ENCODE results near the gene NR1D1. TPM values are rescaled to one million over a fixed set of nuclear protein-coding genes. Genes with fewer than 3 reads are reported as not detected.

NR1D1 gene
- total and polyA plus RNA-seq, 2 of the 8 experiments (the other 6 are each of a cell fraction or from before 2014, with no cell fraction given): 1.5 to 4.6 TPM

DNA sequence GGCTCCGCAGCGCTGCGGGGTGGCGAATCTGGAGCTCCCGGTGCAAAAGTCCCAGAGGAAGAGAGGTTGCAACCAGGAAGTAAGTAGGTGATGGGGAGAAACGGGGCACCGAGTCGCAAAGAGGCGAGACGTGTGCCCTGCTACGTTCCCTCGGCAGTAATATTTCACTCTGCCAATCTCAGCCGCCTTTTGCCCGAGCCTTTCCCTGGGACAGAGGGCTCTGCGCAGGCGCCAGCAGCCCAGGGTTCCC, at the start of gene NR1D1 (continued):
- TF ChIP-seq RBBP5 (IDR thresholded peaks at IDR 0.05; ENCODE audit: borderline replicate concordance, low read depth, low read length) (peak; percentile 76; the same call in 1 of the 2 replicates), TBP (IDR thresholded peaks at IDR 0.05; ENCODE audit: low read depth, low read length) (peak; percentile 52), SP2 (IDR thresholded peaks at IDR 0.05; ENCODE audit: low read length) (no peak), ASH2L (IDR thresholded peaks at IDR 0.05; ENCODE audit: low read length) (peak; percentile 10), POLR2A (IDR thresholded peaks at IDR 0.05; ENCODE audit: control extremely low read depth in 1 of 2, low read depth in 2 of 2, low read length in 2 of 2) (0 out of 3 replicates have a peak, but pooled peaks of 1 of the 2 experiments have one; percentile 45)

All from H1 (cell line).